Glutamatergic neuron (in vitro differentiated cells): ENCODE results near the gene RNF175. TPM values are rescaled to one million over a fixed set of nuclear protein-coding genes. Genes with fewer than 3 reads are reported as not detected.

Source experiments
- DNase-seq: peaks from one replicate; pipeline ENCODE4 v3.0.0; 2022
- H3K27ac Mint-ChIP-seq: one replicate; pipeline ENCODE4 v1.8.0; 2020; ENCODE audit warnings: mild to moderate bottlenecking, mixed read lengths, inconsistent platforms; ENCODE audit not compliant: unreplicated experiment
- H3K27me3 Mint-ChIP-seq: one replicate; pipeline ENCODE4 v1.8.0; 2020; ENCODE audit warnings: mild to moderate bottlenecking, moderate library complexity, mixed read lengths, inconsistent platforms; ENCODE audit not compliant: unreplicated experiment
- H3K36me3 Mint-ChIP-seq: one replicate; pipeline ENCODE4 v1.8.0; 2020; ENCODE audit warnings: mild to moderate bottlenecking, mixed read lengths, inconsistent platforms; ENCODE audit not compliant: unreplicated experiment
- H3K4me1 Mint-ChIP-seq: one replicate; pipeline ENCODE4 v1.8.0; 2020; ENCODE audit warnings: mild to moderate bottlenecking, low read depth, mixed read lengths, inconsistent platforms; ENCODE audit not compliant: unreplicated experiment
- H3K4me3 Mint-ChIP-seq: one replicate; pipeline ENCODE4 v1.8.0; 2020; ENCODE audit warnings: mild to moderate bottlenecking, mixed read lengths, inconsistent platforms; ENCODE audit not compliant: unreplicated experiment
- H3K9me3 Mint-ChIP-seq: one replicate; pipeline ENCODE4 v1.8.0; 2020; ENCODE audit warnings: mild to moderate bottlenecking, moderate library complexity, mixed read lengths, inconsistent platforms; ENCODE audit not compliant: unreplicated experiment
- total RNA-seq: library from RNA; stranded (reverse); fragmentation: NEBNext Ultra II Directional; extraction: Animal tissue kit (Norgen Biotek cat#: 25700); gene quantifications from one replicate; pipeline ENCODE4 v1.2.1, GENCODE V29; 2021; ENCODE audit not compliant: unreplicated experiment
- TF ChIP-seq, protein P1 (sequence below): fragments of 200-600 bp; sonication (generic); IDR thresholded peaks from one replicate; pipeline ENCODE4 v1.5.0; 2021; ENCODE audit not compliant: partially characterized antibody, unreplicated experiment

Gene RNF175
- total RNA-seq, 1 donor from 2014 or later: 2.1 TPM

DNA sequence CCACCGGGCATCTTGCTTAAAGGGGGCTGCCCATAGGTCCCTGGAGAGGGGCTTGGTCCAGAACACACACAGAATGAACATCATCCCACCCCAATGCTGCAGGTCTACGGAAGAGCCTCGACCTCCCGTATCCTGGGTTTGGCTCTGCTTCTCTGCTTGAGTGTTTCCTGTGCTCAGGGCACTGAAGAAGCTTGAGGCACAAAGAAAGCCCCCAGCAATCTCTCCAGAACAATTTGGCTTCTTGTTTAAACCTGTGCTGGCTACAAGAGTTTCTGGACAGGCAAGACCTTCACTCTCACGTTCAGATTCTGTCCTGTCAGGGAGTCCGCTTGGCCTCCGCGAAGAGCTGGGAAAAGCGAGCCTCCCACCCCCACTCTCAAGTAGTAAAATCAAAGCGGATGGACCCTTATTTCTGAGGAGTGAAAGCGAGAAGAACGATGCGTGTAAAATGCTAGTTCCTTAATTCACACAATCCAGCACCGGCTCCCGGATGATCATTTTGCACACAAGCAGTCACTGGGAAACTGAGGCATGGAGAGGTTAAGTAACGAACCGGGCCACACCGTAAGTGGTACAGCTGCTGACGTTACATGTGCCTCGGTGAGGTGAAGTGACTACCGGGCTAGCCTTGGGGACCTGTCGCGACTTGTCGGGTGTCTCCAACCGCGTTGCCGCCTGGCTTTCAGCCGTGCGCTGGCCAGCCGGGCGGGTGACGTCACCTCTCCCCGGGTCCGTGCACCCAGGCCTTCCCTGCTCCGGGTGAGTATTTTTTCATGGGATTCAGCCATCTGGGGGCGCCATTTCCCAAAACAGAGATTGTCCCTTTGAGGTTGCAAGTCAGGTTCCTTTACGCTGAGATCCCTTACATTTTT lies 32.2 kb upstream of the RNF175 start:
- H3K9me3 Mint-ChIP-seq: peaks cover 13% of the 10 kb centered on the region
- DNase-seq: peak; percentile 96
- H3K27me3 Mint-ChIP-seq: peaks cover 26% of the 10 kb centered on the region
- H3K36me3 Mint-ChIP-seq: no peaks in the 10 kb centered on the region
- TF ChIP-seq, protein P1, sequence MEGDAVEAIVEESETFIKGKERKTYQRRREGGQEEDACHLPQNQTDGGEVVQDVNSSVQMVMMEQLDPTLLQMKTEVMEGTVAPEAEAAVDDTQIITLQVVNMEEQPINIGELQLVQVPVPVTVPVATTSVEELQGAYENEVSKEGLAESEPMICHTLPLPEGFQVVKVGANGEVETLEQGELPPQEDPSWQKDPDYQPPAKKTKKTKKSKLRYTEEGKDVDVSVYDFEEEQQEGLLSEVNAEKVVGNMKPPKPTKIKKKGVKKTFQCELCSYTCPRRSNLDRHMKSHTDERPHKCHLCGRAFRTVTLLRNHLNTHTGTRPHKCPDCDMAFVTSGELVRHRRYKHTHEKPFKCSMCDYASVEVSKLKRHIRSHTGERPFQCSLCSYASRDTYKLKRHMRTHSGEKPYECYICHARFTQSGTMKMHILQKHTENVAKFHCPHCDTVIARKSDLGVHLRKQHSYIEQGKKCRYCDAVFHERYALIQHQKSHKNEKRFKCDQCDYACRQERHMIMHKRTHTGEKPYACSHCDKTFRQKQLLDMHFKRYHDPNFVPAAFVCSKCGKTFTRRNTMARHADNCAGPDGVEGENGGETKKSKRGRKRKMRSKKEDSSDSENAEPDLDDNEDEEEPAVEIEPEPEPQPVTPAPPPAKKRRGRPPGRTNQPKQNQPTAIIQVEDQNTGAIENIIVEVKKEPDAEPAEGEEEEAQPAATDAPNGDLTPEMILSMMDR: peak; percentile 74
- no peak overlapping the region for H3K27ac Mint-ChIP-seq
- peaks cover 11% of the 10 kb centered on the region for H3K4me1 Mint-ChIP-seq
- peak overlapping the region; percentile 86 for H3K4me3 Mint-ChIP-seq

DNA sequence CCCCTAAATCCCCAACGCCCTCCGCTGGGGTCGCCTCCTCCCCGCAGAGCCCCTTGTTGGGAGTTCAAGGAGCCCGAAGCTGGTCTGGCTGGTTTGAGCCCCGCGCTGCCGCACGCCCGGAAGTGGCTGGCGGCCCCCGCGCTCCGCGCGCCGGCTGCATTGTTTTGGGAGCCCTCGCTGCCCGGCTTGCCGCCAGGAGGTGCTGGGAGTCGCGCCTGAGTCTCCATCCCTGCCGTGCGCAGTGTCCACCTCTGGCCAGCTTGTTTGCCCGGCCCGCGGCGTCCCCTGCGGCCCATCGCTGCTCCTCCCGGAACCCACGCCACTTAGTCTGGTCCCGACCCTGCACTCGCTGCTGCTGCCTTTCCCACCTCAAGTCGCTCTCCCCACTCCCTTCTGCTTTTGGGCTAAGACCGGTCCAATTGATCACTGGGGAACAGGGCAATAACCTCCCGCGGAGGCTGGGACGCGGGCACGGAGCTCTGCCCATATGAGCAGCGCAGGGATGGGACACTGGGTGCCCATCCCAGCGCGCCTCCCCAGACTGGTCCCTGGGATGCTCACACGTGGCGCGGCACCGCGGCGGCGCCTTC lies 31.2 kb upstream of the RNF175 start:
- H3K27ac Mint-ChIP-seq: no peak overlapping the region
- H3K36me3 Mint-ChIP-seq: no peaks in the 10 kb centered on the region
- peaks cover 11% of the 10 kb centered on the region for H3K4me1 Mint-ChIP-seq
- H3K4me3 Mint-ChIP-seq: peak overlapping the region; percentile 86
- H3K9me3 Mint-ChIP-seq: peaks cover 13% of the 10 kb centered on the region
- H3K27me3 Mint-ChIP-seq: peaks cover 23% of the 10 kb centered on the region
- peak; percentile 79 for DNase-seq
- TF ChIP-seq, protein P1: no peak

DNA sequence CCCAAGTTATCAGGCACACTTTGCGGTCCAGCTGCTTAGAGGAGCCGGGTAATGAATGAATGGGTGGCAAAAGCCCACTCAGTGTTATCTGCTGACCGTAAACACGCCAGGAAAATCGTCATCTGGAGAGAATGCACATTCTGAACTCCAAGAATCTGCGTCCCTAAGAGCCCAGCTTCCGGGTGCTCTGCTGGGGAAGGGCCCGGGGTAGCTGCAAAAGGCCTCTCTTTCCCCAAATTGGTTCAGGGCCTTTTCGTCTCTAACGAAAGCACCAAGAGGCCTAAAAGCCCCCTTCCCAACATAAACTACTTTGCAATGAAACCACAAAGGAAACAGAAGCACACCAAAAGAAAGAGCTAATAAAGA lies 30.7 kb upstream of the RNF175 start:
- Mint-ChIP-seq H3K27ac (no peak overlapping the region), H3K9me3 (peaks cover 13% of the 10 kb centered on the region), H3K4me1 (peaks cover 11% of the 10 kb centered on the region), H3K27me3 (peaks cover 23% of the 10 kb centered on the region), H3K4me3 (peak overlapping the region; percentile 52), H3K36me3 (no peaks in the 10 kb centered on the region)
- DNase-seq: no peak
- TF ChIP-seq, protein P1: no peak

DNA sequence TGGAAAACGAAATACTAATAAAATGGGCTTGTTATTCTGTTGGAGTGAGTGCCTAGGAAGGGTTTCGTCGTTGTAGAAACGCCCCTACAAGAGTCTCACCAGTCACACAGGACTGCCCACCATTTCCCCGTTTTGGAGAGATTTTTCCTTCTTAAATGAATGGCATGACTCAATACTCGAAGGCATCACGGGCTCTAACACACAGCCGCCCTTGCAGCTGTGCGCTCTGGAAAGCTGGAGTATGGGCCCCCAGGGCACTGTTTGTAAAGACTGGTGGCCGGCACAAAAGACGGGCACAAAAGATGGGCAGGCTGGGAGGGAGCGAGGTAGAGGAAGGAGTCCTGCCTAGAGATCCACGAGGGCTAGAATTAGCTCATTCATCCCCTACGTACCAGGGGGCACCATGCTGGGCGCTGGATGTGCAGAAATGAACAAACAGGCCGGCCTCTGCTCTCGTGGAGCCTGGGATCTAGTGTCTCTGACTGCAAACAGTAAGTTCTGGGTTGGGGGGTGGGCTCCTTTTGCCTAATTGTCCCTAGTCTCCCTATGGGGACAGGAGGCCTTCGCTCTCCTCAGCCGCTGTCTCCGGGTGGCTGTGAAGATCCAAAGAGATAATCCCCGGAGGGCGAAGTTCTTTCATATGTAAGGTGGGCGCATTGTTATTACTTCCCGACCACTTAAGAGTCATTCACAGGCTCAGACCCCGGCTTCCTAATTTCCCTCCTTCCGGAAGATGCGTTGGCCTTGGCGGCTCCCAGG lies 30.1 kb upstream of the RNF175 start:
- peak overlapping the region; percentile 78 for H3K4me3 Mint-ChIP-seq
- peak; percentile 29 for DNase-seq
- TF ChIP-seq, protein P1: no peak
- H3K9me3 Mint-ChIP-seq: peaks cover 13% of the 10 kb centered on the region
- no peak overlapping the region for H3K27ac Mint-ChIP-seq
- no peaks in the 10 kb centered on the region for H3K36me3 Mint-ChIP-seq
- peaks cover 11% of the 10 kb centered on the region for H3K4me1 Mint-ChIP-seq
- peaks cover 23% of the 10 kb centered on the region for H3K27me3 Mint-ChIP-seq
